ENCODE data around the gene CCDC92B. TPM values are rescaled to one million over a fixed set of nuclear protein-coding genes. Genes with fewer than 3 reads are reported as not detected.

Gene CCDC92B
- polyA plus RNA-seq, 1 donor from 2014 or later, result 0.32 TPM

DNA sequence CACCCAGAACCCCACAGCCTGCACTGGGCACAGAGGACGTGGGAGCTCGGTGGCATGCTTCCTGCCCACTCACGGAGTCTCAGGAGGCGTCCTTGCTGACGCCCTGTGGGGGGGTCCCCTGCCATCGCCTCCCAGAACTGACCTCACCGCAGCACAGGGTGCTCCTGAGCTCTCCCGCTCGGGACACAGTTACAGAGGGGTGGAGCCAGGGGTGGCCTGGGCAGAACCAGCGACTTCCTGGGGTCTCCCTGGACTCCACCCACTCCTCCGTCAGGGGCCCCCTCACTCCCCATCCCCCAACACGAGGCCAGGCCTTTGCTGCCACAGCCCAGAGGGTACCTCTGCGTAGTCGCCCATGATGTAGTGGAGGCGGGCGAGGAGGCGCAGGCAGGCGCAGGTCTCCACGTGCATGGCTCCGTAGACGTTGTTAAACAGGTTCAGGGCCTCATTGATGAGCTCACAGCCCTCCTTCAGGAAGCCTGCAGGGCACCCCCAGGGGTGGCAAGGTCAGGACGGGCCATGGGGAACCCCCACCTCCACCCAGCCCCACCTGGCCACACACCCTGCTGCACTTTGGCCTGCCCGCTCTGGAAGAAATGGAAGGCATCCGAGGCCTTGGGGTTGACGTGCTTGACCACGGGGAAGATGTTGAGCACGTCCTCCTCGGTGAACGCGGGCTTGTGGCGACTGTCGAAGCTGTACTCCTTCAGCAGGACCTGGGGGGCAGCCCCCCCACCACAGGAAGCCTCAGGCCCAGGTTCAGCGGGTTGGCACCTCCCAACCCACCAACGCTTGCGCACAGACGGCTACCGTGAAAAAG lies 55.7 kb downstream of the CCDC92B start:
- no peaks in the 10 kb centered on the region for H4K20me1 ChIP-seq (ENCODE audit: insufficient read depth)
- H3K27ac ChIP-seq (ENCODE audit: low read length), result no peak overlapping the region
- no peaks in the 10 kb centered on the region for H3K9me3 ChIP-seq (ENCODE audit: low read length)
- no peaks in the 10 kb centered on the region for H3K79me2 ChIP-seq (replicated peaks; ENCODE audit: insufficient read depth, low read length)
- TF ChIP-seq EZH2 (IDR thresholded peaks at IDR 0.05; ENCODE audit: borderline replicate concordance, insufficient read depth, low read length, poor library complexity, severe bottlenecking) (no peak), POLR2AphosphoS5 (IDR thresholded peaks at IDR 0.05) (no peak), RAD21 (conservative IDR thresholded peaks at IDR 0.05) (no peak), TAF1 (IDR thresholded peaks at IDR 0.05; ENCODE audit: low read depth) (no peak), SMC3 (conservative IDR thresholded peaks at IDR 0.05; ENCODE audit: poor library complexity) (no peak), EP300 (conservative IDR thresholded peaks at IDR 0.05; ENCODE audit: poor library complexity, severe bottlenecking) (no peak), MXI1 (conservative IDR thresholded peaks at IDR 0.05; ENCODE audit: poor library complexity, severe bottlenecking) (no peak)
- TF ChIP-seq, protein P1, sequence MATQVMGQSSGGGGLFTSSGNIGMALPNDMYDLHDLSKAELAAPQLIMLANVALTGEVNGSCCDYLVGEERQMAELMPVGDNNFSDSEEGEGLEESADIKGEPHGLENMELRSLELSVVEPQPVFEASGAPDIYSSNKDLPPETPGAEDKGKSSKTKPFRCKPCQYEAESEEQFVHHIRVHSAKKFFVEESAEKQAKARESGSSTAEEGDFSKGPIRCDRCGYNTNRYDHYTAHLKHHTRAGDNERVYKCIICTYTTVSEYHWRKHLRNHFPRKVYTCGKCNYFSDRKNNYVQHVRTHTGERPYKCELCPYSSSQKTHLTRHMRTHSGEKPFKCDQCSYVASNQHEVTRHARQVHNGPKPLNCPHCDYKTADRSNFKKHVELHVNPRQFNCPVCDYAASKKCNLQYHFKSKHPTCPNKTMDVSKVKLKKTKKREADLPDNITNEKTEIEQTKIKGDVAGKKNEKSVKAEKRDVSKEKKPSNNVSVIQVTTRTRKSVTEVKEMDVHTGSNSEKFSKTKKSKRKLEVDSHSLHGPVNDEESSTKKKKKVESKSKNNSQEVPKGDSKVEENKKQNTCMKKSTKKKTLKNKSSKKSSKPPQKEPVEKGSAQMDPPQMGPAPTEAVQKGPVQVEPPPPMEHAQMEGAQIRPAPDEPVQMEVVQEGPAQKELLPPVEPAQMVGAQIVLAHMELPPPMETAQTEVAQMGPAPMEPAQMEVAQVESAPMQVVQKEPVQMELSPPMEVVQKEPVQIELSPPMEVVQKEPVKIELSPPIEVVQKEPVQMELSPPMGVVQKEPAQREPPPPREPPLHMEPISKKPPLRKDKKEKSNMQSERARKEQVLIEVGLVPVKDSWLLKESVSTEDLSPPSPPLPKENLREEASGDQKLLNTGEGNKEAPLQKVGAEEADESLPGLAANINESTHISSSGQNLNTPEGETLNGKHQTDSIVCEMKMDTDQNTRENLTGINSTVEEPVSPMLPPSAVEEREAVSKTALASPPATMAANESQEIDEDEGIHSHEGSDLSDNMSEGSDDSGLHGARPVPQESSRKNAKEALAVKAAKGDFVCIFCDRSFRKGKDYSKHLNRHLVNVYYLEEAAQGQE (IDR thresholded peaks at IDR 0.05; ENCODE audit: borderline replicate concordance), result no peak
- TF ChIP-seq, protein P2, sequence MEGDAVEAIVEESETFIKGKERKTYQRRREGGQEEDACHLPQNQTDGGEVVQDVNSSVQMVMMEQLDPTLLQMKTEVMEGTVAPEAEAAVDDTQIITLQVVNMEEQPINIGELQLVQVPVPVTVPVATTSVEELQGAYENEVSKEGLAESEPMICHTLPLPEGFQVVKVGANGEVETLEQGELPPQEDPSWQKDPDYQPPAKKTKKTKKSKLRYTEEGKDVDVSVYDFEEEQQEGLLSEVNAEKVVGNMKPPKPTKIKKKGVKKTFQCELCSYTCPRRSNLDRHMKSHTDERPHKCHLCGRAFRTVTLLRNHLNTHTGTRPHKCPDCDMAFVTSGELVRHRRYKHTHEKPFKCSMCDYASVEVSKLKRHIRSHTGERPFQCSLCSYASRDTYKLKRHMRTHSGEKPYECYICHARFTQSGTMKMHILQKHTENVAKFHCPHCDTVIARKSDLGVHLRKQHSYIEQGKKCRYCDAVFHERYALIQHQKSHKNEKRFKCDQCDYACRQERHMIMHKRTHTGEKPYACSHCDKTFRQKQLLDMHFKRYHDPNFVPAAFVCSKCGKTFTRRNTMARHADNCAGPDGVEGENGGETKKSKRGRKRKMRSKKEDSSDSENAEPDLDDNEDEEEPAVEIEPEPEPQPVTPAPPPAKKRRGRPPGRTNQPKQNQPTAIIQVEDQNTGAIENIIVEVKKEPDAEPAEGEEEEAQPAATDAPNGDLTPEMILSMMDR (IDR thresholded peaks at IDR 0.05; ENCODE audit: poor library complexity, severe bottlenecking), result no peak
- H3K4me2 ChIP-seq (ENCODE audit: low read length), result no peak overlapping the region
- no peaks in the 10 kb centered on the region for H3K27me3 ChIP-seq (ENCODE audit: insufficient read depth, low read depth, low read length)
- H3K9ac ChIP-seq (ENCODE audit: low read length), result no peak overlapping the region
- H3F3A ChIP-seq (ENCODE audit: insufficient read depth, low read length, poor library complexity, severe bottlenecking), result no peaks in the 10 kb centered on the region
- no peaks in the 10 kb centered on the region for H3K9me2 ChIP-seq (ENCODE audit: insufficient read depth, low read length)
- no peak overlapping the region for H2AFZ ChIP-seq (ENCODE audit: low read depth, low read length)
- no peak overlapping the region for H3K4me3 ChIP-seq (ENCODE audit: low read length)
- H3K36me3 ChIP-seq (ENCODE audit: insufficient read depth, low read length), result no peaks in the 10 kb centered on the region

DNA sequence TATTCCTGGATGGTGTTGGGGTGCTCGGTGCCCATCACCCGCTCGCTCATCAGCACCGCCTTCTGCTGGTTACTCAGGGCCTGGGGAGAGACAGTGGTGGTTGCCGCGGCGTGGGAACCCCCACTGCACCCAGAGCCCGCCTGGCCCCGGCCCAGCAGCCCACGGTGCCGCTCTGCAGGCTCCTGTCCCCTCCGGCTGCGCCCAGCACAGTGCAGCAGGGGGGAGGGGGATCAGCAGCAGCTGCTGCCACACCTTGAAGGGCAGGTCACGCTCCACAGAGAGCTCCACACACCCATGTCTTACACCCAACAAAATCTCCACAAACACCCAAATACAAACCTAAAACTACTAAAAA lies 56.7 kb downstream of the CCDC92B start:
- Histone ChIP-seq H3K79me2 (replicated peaks; ENCODE audit: insufficient read depth, low read length) (no peaks in the 10 kb centered on the region), H4K20me1 (ENCODE audit: insufficient read depth) (no peaks in the 10 kb centered on the region), H3F3A (ENCODE audit: insufficient read depth, low read length, poor library complexity, severe bottlenecking) (no peaks in the 10 kb centered on the region), H2AFZ (ENCODE audit: low read depth, low read length) (no peak overlapping the region), H3K27ac (ENCODE audit: low read length) (no peak overlapping the region), H3K27me3 (ENCODE audit: insufficient read depth, low read depth, low read length) (no peaks in the 10 kb centered on the region), H3K36me3 (ENCODE audit: insufficient read depth, low read length) (no peaks in the 10 kb centered on the region), H3K4me3 (ENCODE audit: low read length) (no peak overlapping the region), H3K4me2 (ENCODE audit: low read length) (no peak overlapping the region), H3K9ac (ENCODE audit: low read length) (no peak overlapping the region), H3K9me2 (ENCODE audit: insufficient read depth, low read length) (no peaks in the 10 kb centered on the region), H3K9me3 (ENCODE audit: low read length) (no peaks in the 10 kb centered on the region)
- TF ChIP-seq EP300 (conservative IDR thresholded peaks at IDR 0.05; ENCODE audit: poor library complexity, severe bottlenecking) (no peak), MXI1 (conservative IDR thresholded peaks at IDR 0.05; ENCODE audit: poor library complexity, severe bottlenecking) (no peak), POLR2AphosphoS5 (IDR thresholded peaks at IDR 0.05) (no peak), RAD21 (conservative IDR thresholded peaks at IDR 0.05) (no peak), TAF1 (IDR thresholded peaks at IDR 0.05; ENCODE audit: low read depth) (no peak), EZH2 (IDR thresholded peaks at IDR 0.05; ENCODE audit: borderline replicate concordance, insufficient read depth, low read length, poor library complexity, severe bottlenecking) (no peak), SMC3 (conservative IDR thresholded peaks at IDR 0.05; ENCODE audit: poor library complexity) (no peak)
- TF ChIP-seq, protein P1 (IDR thresholded peaks at IDR 0.05; ENCODE audit: borderline replicate concordance), result no peak
- TF ChIP-seq, protein P2 (IDR thresholded peaks at IDR 0.05; ENCODE audit: poor library complexity, severe bottlenecking), result no peak
